GM19351 (cell line): Measurements from ENCODE around the gene GRIK4.
"Not testable (repeated sequence)": the region's sequence is repeated elsewhere in the genome, so short reads cannot be mapped to it uniquely, and the experiment has no call there.

ENCODE experiments used
- ATAC-seq: cut with Tn5 transposase; IDR thresholded peaks from one replicate; pipeline ENCODE4 v1.9.1; 2021; ENCODE audit warnings: mild to moderate bottlenecking, moderate library complexity; ENCODE audit not compliant: unreplicated experiment

Gene GRIK4

DNA sequence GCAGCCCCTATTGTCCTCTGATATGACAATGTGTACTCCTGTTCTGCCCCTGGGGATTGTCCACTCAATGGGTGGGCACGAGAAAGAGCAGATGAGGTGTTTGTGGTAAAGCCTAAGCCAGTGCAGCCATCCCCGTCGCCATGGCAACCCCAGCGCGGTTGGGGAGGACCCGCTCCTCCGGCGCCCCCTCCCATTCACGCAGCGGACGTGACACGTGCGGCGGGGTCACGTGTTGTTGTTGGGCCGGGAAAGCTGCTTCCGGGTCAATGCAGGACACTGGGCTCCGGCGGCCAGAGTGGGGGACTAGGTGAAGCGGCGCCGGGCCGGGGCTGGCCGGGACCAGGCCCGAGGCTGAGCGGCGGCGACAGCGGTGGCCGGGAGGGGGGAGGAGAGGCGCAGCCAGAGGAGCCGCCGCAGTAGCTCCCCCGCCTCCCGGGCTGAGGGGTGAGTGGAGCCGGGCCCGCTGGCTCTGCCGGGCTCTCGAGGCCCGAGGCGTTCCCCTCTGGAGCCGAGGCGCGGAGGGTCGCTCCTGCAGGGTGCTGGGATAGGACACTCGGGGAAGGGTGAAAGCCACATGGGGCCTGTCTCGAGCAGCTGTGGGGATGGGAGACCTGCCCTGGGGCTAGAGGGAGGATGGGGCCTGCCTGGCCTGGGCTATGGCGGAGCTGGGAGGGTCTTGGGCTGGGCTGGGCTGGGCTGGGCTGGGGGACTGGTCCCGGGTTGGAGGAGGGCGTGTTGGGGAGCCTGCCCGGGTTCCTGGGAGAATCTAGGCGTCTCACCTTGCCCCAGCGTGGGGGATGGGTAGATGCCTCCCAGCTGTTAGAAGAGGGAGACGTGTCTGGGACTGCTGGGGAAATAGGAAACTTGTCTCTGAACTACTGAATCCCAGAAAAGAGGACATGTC, 512.6 kb downstream of the GRIK4 start, which contains the start of gene TBCEL:
Gene TBCEL (plus strand): TSS at position 255 of the 904 bp plus-strand sequence. CDS start 21,589 bp downstream, outside the sequence.
- ATAC-seq, result peak; percentile 97

- ATAC-seq, result no peak
Measured at GRCh38 chr11:121024989-121025388, 513.4 kb downstream of the GRIK4 start.

DNA sequence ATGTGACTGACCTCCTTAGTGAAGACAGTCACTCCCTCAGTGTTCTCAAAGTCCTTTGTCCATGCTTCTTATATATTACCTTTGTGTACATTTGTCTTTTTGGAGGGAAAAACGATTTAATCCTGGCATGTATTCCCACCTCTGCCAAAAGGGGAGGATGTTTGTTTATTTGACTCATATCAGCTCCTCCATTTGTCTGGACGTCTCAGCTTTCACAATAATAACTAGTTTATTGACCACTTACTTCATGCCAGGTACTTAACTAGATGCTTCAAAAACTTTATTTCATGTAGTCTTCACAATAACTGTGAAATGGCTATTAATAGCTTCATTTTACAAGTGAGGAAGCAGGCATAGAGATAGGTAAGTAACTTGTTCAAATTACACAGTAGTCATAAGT, 517.6 kb downstream of the GRIK4 start:
- ATAC-seq, result no peak

GRCh38 chr11:121029813-121030445, 518.4 kb downstream of the GRIK4 start:
- ATAC-seq, result no peak

GRCh38 chr11:121031167-121031566, 519.6 kb downstream of the GRIK4 start:
- no peak for ATAC-seq

DNA sequence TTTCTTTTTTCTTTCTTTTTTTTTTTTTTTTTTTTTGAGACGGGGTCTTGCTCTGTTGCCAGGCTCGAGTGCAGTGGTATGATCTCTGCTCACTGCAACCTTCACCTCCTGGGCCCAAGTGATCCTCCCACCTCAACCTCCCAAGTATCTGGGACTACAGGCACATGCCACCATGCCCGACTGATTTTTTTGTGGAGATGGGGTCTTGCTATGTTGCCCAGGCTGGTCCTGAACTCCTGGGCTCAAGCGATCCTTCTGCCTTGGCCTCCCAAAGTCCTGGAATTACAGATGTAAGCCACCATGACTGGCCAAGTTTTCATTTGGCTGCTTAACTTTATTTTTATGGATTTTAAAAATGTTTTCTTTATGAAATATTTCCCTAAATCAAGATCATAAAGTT, 520.1 kb downstream of the GRIK4 start:
- not testable (repeated sequence) for ATAC-seq

DNA sequence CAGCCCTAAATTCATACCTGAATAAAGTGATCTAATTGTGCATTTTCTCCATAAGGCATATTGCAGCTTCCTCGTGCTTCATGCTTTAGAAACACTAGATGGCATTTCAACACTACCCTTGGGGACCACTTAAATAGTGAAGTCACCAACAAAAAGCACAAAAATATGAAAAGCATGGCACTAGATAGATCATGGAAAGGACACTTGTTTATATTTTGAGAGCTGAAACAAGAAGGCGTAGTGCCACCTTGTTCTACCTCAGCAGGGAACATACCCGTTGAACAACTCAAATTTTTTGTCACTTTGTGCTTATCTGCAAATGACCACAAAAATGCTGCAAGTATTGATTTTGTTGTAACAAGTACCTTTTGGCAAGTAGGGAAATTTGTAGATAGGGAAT, 521.0 kb downstream of the GRIK4 start:
- ATAC-seq, result no peak

- no peak for ATAC-seq
Measured at GRCh38 chr11:121033635-121034034, 522.1 kb downstream of the GRIK4 start.

GRCh38 chr11:121035169-121035755, 523.7 kb downstream of the GRIK4 start:
- ATAC-seq, result no peak

DNA sequence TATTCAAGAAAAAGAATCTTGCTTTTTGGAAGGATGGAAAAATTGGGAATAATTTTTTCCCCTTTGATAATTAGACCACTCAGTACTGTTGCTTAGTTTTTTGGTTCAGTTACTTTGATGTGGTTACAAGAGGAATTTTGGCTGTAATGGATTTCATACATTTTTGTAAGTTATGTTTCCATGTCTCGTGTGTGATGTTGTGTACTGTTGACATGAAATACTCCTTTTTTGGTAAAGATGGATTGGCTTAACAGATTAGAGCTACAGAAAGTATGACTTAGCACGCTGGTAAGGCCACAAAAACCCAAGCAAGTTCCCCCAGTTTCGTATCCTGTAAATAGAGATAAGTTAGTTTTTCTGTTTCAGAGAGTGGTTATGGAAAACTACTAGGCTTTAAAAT, 524.2 kb downstream of the GRIK4 start:
- ATAC-seq, result no peak

GRCh38 chr11:121037016-121037415, 525.5 kb downstream of the GRIK4 start:
- ATAC-seq, result no peak
